GM12872 (cell line): ENCODE results near the gene CAMTA1.

Experiments used
- CTCF ChIP-seq: IDR thresholded peaks from 3 replicates; pipeline ENCODE4 v1.5.1; 2011; ENCODE audit warnings: low read depth, mild to moderate bottlenecking, low read length, moderate library complexity; ENCODE audit not compliant: insufficient read depth

Gene CAMTA1

GRCh38 chr1:7549277-7550161 lies 764.3 kb downstream of the CAMTA1 start:
- no peak for TF ChIP-seq CTCF

GRCh38 chr1:7550261-7550865 lies 765.1 kb downstream of the CAMTA1 start:
- no peak for TF ChIP-seq CTCF

DNA sequence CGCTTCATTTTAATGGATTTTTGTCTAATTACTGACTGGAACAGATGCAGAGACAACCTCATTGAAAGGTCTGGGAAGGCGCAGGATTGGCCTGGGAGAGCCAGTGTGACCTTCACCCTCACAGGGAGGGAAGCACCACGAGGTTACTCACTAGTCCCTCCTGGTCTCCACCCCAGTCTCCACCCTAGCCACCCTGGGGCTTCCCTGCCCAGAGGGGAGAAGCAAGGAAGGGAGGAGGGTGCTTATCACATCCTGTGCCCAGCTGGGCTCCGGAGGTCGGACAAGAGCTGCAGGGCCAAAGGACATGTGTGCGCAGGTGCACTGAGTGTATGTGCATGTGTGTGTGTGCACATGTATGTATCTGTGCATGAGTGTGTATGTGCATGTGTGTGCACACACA lies 765.7 kb downstream of the CAMTA1 start:
- TF ChIP-seq CTCF = no peak

- TF ChIP-seq CTCF = no peak
Measured at GRCh38 chr1:7551442-7551841, 766.2 kb downstream of the CAMTA1 start.

GRCh38 chr1:7552402-7552801 lies 767.1 kb downstream of the CAMTA1 start:
- no peak for TF ChIP-seq CTCF

DNA sequence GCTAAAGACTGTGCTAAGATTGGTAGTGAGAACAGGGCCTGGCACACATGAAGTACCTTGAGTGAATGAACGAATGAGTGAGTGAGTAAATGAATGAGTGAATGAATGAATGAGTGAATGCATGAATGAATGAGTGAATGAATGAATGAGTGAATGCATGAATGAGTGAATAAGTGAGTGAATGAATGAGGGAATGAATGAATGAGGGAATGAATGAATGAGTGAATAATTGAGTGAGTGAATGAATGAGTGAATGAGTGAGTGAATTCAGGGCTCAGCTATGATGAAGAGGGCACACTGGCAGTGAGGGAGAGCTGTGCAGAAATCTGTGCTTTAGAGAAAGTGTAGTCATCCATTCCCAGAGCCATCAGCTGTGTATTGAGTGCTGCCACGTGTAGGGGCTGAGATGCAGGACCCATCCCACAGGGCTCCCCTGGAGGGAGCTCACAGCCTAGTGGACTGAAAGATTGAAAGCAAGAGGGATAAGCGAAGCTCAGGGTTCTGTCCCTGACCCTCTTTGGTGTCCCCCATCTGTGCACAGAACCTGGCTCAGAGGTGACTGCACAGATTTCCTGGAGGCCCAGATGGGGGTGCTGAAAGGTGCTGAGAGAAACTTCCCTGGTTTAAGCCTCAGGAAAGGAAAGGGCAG lies 767.9 kb downstream of the CAMTA1 start:
- no peak for TF ChIP-seq CTCF
